HT-29 (cell line): ENCODE results near the gene PFKL. TPM values are rescaled to one million over a fixed set of nuclear protein-coding genes. Genes with fewer than 3 reads are reported as not detected.

ENCODE experiments used
- DNase-seq: peaks from one replicate; pipeline ENCODE4 v3.0.0-alpha.2; 2015; ENCODE audit warnings: low spot score
- total RNA-seq: library from RNA; depleted of rRNA; stranded (reverse); fragments of >200 nt; shearing (Covaris generic); gene quantifications from 2 replicates; pipeline ENCODE4 v1.2.3, GENCODE V29; 2014

Gene PFKL
- total RNA-seq, 1 experiment from 2014 or later = 154 TPM

- DNase-seq = no peak
Measured at GRCh38 chr21:44294391-44295162, 5.3 kb upstream of the PFKL start.

GRCh38 chr21:44295163-44295573, 4.7 kb upstream of the PFKL start:
- DNase-seq = no peak

GRCh38 chr21:44295646-44296045, 4.2 kb upstream of the PFKL start:
- DNase-seq = no peak

GRCh38 chr21:44296103-44296519, 3.7 kb upstream of the PFKL start:
- no peak for DNase-seq

- no peak for DNase-seq
Measured at GRCh38 chr21:44296916-44297315, 2.9 kb upstream of the PFKL start.

- peak; percentile 79 for DNase-seq
Measured at GRCh38 chr21:44297525-44298290, 2.1 kb upstream of the PFKL start.

GRCh38 chr21:44298301-44298700, 1.6 kb upstream of the PFKL start:
- DNase-seq = no peak

- no peak for DNase-seq
Measured at GRCh38 chr21:44299085-44299457, 782 bp upstream of the PFKL start.

GRCh38 chr21:44300262-44300959, 558 bp downstream of the PFKL start:
- peak; percentile 47 for DNase-seq

- no peak for DNase-seq
Measured at GRCh38 chr21:44301141-44301540, 1.3 kb downstream of the PFKL start.

- DNase-seq = no peak
Measured at GRCh38 chr21:44301961-44302406, 2.1 kb downstream of the PFKL start.

- DNase-seq = peak; percentile 28
Measured at GRCh38 chr21:44302573-44303401, 2.9 kb downstream of the PFKL start.

- peak; percentile 21 for DNase-seq
Measured at GRCh38 chr21:44303490-44303981, 3.7 kb downstream of the PFKL start.

GRCh38 chr21:44304011-44304616, 4.3 kb downstream of the PFKL start:
- DNase-seq = no peak

- peak; percentile 28 for DNase-seq
Measured at GRCh38 chr21:44304877-44305293, 5.0 kb downstream of the PFKL start.

GRCh38 chr21:44305691-44306090, 5.8 kb downstream of the PFKL start:
- no peak for DNase-seq

- no peak for DNase-seq
Measured at GRCh38 chr21:44306936-44307704, 7.3 kb downstream of the PFKL start.

GRCh38 chr21:44310628-44311507, 11.0 kb downstream of the PFKL start:
- DNase-seq = no peak

- DNase-seq = no peak
Measured at GRCh38 chr21:44312089-44312488, 12.2 kb downstream of the PFKL start.
